ENCODE measurements around the gene CCDC82. TPM values are rescaled to one million over a fixed set of nuclear protein-coding genes. Genes with fewer than 3 reads are reported as not detected.
A peak's percentile ranks its signal among the peaks of the same experiment; 100 is the strongest.

CCDC82 gene
- total RNA-seq, 1 donor from 2014 or later, result 26.2 TPM

DNA sequence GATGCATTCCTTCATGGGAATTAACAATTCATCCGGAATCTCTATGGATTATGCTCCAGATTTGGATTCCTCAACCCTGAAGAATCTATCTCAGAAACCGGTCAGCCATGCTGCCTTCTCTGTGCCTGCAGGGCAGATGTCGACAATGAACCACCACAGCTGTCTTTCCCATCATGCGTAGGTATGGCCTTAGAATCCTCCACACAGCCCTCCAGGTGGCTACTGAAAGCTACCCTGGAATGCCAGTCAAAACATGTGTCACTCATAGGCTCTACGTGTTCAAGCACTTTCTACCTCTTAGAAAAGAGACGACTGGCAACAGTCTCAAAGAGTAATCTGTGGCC is 66.1 kb downstream of the CCDC82 start:
- H3K4me3 Mint-ChIP-seq (ENCODE audit: unreplicated experiment), result peak overlapping the region; percentile 8
- H3K4me2 ChIP-seq (ENCODE audit: low read length), result no peak overlapping the region
- H3K27ac Mint-ChIP-seq (ENCODE audit: unreplicated experiment), result peak overlapping the region; percentile 100
- no peaks in the 10 kb centered on the region for H3K27me3 ChIP-seq (ENCODE audit: insufficient read depth, low read length)
- H2AFZ ChIP-seq (ENCODE audit: low read depth, low read length), result no peak overlapping the region
- no peaks in the 10 kb centered on the region for H3K27me3 Mint-ChIP-seq (ENCODE audit: low read depth, unreplicated experiment)
- H3K36me3 ChIP-seq (ENCODE audit: insufficient read depth, low read length), result no peaks in the 10 kb centered on the region
- no peak for TF ChIP-seq EZH2 (IDR thresholded peaks at IDR 0.05; ENCODE audit: insufficient read depth, low read length)
- TF ChIP-seq CTCF (IDR thresholded peaks at IDR 0.05; ENCODE audit: insufficient read depth, low read depth, low read length), result no peak
- peaks cover 47% of the 10 kb centered on the region for H3K4me1 ChIP-seq (ENCODE audit: insufficient read depth, low read length)
- no peaks in the 10 kb centered on the region for H4K20me1 ChIP-seq (ENCODE audit: insufficient read depth, low read length)
- H3K79me2 ChIP-seq (ENCODE audit: insufficient read depth, low read length), result peaks cover 95% of the 10 kb centered on the region
- FAIRE-seq (no peak), DNase-seq (ENCODE audit: low read depth) (no peak)
- peaks cover 11% of the 10 kb centered on the region for H3K36me3 Mint-ChIP-seq (ENCODE audit: low read depth, unreplicated experiment)
- peak overlapping the region; percentile 88 for H3K27ac ChIP-seq (ENCODE audit: low read depth, low read length)
- H3K4me3 ChIP-seq (ENCODE audit: insufficient read depth, low read depth, low read length), result no peak overlapping the region
- H3K4me1 Mint-ChIP-seq (ENCODE audit: low read depth, unreplicated experiment), result peaks cover 79% of the 10 kb centered on the region
- no peak overlapping the region for H3K9ac ChIP-seq (ENCODE audit: low read length)
- no peaks in the 10 kb centered on the region for H3K9me3 ChIP-seq (ENCODE audit: insufficient read depth, low read depth, low read length)
- H3K9me3 Mint-ChIP-seq (ENCODE audit: unreplicated experiment), result no peaks in the 10 kb centered on the region

DNA sequence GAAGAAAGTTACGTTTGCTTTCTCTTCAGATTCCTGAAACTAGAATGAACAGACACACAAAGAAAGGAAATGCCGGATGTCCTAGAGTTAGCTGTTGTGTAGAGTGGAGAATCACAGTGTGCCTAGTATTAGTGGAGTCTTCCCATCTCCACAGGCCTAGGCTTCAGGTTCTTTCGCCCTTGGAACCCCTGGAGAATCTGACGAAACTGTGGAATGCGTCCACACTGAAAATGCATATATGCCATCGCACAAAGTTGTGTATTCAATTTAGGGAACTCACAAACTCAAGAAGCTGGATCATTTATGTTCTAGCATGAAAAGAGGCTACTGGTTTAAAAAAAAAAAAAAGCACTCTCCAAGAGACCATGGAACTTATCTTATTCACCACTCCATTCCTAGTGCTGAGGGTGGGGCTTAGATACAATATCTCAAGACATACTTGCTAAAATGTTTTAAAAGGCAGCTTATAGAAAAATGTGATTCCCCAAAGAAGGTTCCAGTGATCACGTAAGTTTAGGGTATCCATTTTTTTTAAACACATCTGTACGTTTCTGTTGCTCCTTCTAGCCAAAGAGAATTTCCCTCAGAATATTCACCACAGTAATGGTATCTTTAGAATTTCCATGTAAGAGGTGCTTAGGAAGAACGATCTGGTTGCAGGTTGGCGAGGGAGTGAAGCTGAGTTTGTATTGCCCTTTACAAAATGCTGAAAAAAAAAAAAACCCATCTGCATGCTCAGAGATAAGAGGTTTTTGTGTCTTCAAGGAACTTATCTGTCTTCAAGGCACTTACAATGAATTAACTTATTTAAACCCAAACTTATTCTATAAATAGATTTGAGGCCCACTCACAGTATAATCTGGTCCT is 66.7 kb downstream of the CCDC82 start:
- Histone ChIP-seq H2AFZ (ENCODE audit: low read depth, low read length) (no peak overlapping the region), H3K27me3 (ENCODE audit: insufficient read depth, low read length) (no peaks in the 10 kb centered on the region), H3K4me2 (ENCODE audit: low read length) (no peak overlapping the region), H3K79me2 (ENCODE audit: insufficient read depth, low read length) (peaks cover 95% of the 10 kb centered on the region), H3K4me3 (ENCODE audit: insufficient read depth, low read depth, low read length) (no peak overlapping the region), H4K20me1 (ENCODE audit: insufficient read depth, low read length) (no peaks in the 10 kb centered on the region), H3K36me3 (ENCODE audit: insufficient read depth, low read length) (no peaks in the 10 kb centered on the region), H3K27ac (ENCODE audit: low read depth, low read length) (no peak overlapping the region), H3K9me3 (ENCODE audit: insufficient read depth, low read depth, low read length) (no peaks in the 10 kb centered on the region), H3K4me1 (ENCODE audit: insufficient read depth, low read length) (peaks cover 43% of the 10 kb centered on the region), H3K9ac (ENCODE audit: low read length) (no peak overlapping the region)
- FAIRE-seq (no peak), DNase-seq (ENCODE audit: low read depth) (no peak)
- peaks cover 81% of the 10 kb centered on the region for H3K4me1 Mint-ChIP-seq (ENCODE audit: low read depth, unreplicated experiment)
- TF ChIP-seq EZH2 (IDR thresholded peaks at IDR 0.05; ENCODE audit: insufficient read depth, low read length), result no peak
- no peak for TF ChIP-seq CTCF (IDR thresholded peaks at IDR 0.05; ENCODE audit: insufficient read depth, low read depth, low read length)
- no peaks in the 10 kb centered on the region for H3K9me3 Mint-ChIP-seq (ENCODE audit: unreplicated experiment)
- peaks cover 11% of the 10 kb centered on the region for H3K36me3 Mint-ChIP-seq (ENCODE audit: low read depth, unreplicated experiment)
- H3K27me3 Mint-ChIP-seq (ENCODE audit: low read depth, unreplicated experiment), result no peaks in the 10 kb centered on the region
- peak overlapping the region; percentile 100 for H3K27ac Mint-ChIP-seq (ENCODE audit: unreplicated experiment)
- no peak overlapping the region for H3K4me3 Mint-ChIP-seq (ENCODE audit: unreplicated experiment)

- H3K9me3 ChIP-seq (ENCODE audit: insufficient read depth, low read depth, low read length), result no peaks in the 10 kb centered on the region
- H3K4me2 ChIP-seq (ENCODE audit: low read length), result no peak overlapping the region
- no peaks in the 10 kb centered on the region for H3K27me3 Mint-ChIP-seq (ENCODE audit: low read depth, unreplicated experiment)
- no peak overlapping the region for H3K9ac ChIP-seq (ENCODE audit: low read length)
- H3K79me2 ChIP-seq (ENCODE audit: insufficient read depth, low read length), result peaks cover 95% of the 10 kb centered on the region
- no peak overlapping the region for H3K27ac Mint-ChIP-seq (ENCODE audit: unreplicated experiment)
- peaks cover 17% of the 10 kb centered on the region for H3K36me3 Mint-ChIP-seq (ENCODE audit: low read depth, unreplicated experiment)
- H3K27ac ChIP-seq (ENCODE audit: low read depth, low read length), result no peak overlapping the region
- no peak for DNase-seq (ENCODE audit: low read depth)
- no peaks in the 10 kb centered on the region for H3K36me3 ChIP-seq (ENCODE audit: insufficient read depth, low read length)
- no peaks in the 10 kb centered on the region for H4K20me1 ChIP-seq (ENCODE audit: insufficient read depth, low read length)
- TF ChIP-seq CTCF (IDR thresholded peaks at IDR 0.05; ENCODE audit: insufficient read depth, low read depth, low read length) (no peak), EZH2 (IDR thresholded peaks at IDR 0.05; ENCODE audit: insufficient read depth, low read length) (no peak)
- H3K27me3 ChIP-seq (ENCODE audit: insufficient read depth, low read length), result no peaks in the 10 kb centered on the region
- no peak overlapping the region for H3K4me3 ChIP-seq (ENCODE audit: insufficient read depth, low read depth, low read length)
- peaks cover 46% of the 10 kb centered on the region for H3K4me1 ChIP-seq (ENCODE audit: insufficient read depth, low read length)
- H2AFZ ChIP-seq (ENCODE audit: low read depth, low read length), result no peak overlapping the region
- H3K4me1 Mint-ChIP-seq (ENCODE audit: low read depth, unreplicated experiment), result peaks cover 89% of the 10 kb centered on the region
- H3K4me3 Mint-ChIP-seq (ENCODE audit: unreplicated experiment), result no peak overlapping the region
- no peak for FAIRE-seq
- H3K9me3 Mint-ChIP-seq (ENCODE audit: unreplicated experiment), result no peaks in the 10 kb centered on the region
These were observed 68.6 kb downstream of the CCDC82 start for GRCh38 chr11:96321091-96321490.
